SHP77 (cell line): ENCODE measurements around the gene TMEM170B.

Experiments used
- DNase-seq, 2 experiments: peaks; one replicate each; lab custom pipeline; 2025; lab: John Stamatoyannopoulos, UW

The TMEM170B gene

DNA sequence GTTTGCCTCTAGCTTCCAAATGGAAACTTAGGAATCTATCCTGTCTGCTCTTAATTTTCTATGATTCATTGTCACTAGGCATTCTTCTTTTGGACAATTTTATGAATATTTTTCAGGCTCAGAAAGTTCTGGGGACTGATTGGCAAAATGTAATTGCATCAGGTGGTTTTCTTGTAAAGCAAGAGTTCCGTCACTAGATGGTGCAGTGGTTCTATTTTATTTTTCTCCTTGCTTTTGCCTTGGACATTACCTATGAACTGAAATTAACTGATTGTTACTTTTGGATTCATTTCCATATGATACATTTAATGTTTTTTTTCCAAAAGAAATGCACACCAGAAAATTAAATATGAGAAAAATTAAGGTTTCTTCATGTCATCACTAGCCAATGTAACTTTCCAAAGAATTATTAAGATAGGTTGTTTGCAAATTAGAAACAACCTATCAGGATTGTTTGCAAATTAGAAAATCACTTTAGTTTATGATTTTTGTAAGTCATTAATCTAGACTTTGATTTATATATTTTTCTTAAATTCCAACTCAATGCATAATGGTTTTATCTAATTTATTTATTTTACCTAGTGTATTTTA is 48.0 kb downstream of the TMEM170B start:
- DNase-seq: peak in 1 of 2 experiments; percentile 26

DNA sequence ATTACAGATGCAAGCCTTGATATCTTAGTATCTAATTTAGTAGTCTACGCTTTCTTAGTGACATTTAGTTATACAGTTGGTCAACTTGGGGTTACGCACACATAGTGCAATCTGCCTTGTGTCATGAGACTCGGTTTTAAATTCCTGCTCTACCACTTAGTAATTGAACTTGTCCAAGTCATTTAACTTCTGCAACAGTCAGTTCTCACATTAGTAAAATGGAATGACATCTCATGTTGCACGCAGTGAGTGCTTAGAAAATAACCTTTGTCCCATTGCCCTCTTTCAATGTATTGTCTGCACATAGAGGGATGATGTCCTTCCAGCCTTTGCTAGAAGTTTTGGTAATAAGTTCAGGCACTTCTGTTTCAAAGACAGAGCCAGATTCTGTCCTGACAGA is 48.6 kb downstream of the TMEM170B start:
- DNase-seq: no peak

DNA sequence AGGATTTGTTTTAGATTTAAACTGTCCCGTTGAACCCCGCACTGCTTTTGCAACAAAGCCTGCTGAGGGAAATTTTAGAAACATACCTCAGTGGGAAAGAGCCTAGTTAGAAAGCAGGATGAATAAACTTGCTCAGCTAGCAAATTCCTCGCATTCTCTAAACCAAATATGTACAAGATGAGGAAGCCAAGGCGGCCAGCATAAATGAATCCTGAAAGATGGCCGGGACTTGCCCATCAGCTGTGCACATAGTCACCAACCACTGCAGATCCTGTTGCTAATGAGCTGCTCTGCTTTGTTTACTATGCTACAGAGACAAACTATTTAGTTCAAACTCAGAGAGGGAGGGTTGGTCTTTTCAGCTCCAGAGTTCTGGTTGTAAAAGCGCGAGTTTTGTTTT is 49.0 kb downstream of the TMEM170B start:
- no peak for DNase-seq

DNA sequence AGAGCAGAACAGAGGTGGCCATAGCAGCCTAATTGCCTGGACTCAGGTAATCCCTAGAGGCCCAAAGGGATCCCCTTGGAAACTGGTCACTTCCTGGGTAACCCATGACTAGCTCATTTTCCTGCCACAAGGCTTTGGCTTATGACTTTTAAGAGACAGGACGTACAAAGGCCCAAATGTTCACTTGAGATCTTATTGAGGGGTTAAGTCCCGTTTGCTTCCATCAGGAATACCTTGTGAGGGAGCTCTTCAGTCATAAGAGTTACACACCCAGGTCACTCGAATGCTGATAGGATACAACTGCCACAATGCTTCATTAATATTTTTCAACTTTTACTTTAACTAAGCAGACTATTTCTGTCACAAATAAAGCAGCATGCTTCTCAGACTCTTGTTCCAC is 51.7 kb downstream of the TMEM170B start:
- no peak for DNase-seq

- no peak for DNase-seq
These were observed 54.9 kb downstream of the TMEM170B start for GRCh38 chr6:11592294-11592906.

DNA sequence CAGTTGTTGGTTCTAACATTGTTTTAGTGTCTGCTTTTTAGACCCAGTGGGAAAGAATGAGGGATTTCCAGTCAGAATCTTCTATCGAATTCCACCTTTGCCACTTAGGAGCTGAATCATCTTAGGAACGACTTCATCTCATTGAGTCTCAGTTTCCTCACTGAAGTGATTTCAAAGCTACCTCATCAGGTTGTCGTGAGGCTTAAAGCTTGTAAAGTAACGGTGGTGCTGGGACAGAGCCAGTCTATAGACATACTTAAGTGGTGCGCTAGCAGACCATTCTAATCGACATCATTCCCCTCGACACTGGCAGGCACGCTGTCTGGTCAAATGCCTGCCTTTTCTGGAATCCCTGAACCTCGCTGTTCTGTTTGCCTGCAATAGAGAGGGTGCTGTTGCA is 55.5 kb downstream of the TMEM170B start:
- no peak for DNase-seq

DNA sequence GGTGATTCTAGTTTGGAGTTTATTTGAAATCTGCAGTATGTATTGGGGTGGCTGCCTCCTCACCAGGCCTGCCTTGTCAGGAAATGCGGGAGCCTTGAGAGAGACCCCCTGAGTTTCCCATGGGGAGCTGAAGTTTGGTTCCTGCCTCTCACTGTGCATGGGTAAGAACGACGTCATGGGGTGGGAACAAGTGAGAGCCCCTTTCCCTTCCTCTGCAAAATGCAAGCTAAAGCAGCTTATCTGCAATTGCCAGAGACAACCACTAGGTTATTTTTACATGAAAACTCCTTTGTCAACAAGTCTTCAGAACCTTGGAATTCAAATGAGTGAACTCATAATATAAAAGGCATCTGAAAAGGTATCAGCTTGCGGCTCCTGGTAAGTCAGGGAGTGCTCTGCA is 58.4 kb downstream of the TMEM170B start:
- no peak for DNase-seq

GRCh38 chr6:11596640-11597237 is 59.2 kb downstream of the TMEM170B start:
- DNase-seq: no peak

GRCh38 chr6:11598687-11599086 is 61.1 kb downstream of the TMEM170B start:
- no peak for DNase-seq

GRCh38 chr6:11600251-11600650 is 62.7 kb downstream of the TMEM170B start:
- no peak for DNase-seq

- DNase-seq: no peak
These were observed 64.4 kb downstream of the TMEM170B start for GRCh38 chr6:11601776-11602605.

GRCh38 chr6:11604215-11604614 is 66.7 kb downstream of the TMEM170B start:
- no peak for DNase-seq

DNA sequence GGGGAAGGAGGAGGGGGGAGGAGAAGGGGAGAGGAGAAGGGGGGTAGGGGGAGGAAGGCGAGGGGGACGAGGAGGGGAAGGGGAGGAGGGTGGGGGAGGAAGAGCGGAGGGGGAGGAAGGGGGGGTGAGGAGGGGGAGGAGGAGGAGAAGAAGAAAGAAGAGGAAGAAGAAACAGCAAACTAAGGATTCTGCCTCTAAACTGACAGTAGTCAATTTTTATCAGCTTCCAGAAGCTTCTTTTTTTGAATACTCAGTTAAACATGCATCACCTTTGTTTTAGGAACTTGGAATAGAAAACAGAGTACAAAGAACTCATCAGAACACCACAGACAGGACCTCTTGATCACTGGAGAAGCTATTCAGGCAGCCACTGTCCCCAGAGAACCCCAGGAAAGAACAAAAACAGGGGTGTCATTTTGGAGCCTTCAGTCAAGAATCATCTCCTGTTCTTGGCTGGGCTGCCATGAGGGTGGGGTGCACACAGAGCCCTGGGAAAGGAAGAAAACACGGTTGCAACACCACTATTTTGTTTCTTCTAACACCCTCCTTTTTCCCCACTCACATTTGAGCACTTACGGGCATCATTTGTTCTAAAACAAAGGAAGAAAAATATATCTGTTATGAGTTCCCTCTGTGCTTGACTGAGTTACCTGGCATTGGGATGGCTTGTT is 67.4 kb downstream of the TMEM170B start:
- no peak for DNase-seq

DNA sequence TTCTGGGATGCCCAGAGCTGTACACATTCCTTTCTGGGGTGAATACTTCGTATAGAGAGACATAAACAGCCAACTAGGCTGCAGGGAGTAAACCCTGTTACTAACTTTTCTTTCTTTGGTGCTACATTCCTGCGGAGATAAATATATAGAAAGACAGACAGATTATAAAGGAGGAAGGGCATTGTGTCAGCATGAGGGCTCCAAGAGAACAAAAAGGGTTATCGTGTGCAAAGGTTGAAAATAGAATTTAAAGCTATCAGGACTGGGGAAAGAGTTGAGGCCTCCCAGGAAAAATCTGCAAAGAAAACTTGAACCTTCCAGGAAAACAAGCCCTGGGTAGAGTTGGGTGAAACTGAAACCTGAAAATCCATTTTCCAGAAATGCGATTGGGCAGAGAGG is 68.0 kb downstream of the TMEM170B start:
- DNase-seq: no peak

DNA sequence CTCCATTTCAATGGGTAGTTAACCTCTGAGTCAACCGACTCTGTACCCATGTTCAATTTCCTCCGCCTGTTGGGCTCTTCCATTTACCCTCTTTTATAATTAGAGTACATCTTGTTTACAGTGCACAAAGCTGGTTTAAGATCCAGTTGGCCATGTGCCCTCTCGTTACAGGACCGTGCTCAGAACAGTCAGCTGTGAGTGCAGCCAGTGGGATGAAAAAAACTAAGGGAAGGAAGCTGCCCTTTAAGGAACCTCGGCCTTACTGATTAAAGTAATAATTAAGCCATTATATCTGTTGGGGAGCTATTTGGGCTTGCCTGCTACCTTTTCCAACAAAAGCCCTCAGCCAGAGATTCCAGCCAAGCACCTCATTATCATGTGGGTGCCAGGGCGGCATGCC is 68.8 kb downstream of the TMEM170B start:
- DNase-seq: no peak

GRCh38 chr6:11607383-11607782 is 69.8 kb downstream of the TMEM170B start:
- no peak for DNase-seq

DNA sequence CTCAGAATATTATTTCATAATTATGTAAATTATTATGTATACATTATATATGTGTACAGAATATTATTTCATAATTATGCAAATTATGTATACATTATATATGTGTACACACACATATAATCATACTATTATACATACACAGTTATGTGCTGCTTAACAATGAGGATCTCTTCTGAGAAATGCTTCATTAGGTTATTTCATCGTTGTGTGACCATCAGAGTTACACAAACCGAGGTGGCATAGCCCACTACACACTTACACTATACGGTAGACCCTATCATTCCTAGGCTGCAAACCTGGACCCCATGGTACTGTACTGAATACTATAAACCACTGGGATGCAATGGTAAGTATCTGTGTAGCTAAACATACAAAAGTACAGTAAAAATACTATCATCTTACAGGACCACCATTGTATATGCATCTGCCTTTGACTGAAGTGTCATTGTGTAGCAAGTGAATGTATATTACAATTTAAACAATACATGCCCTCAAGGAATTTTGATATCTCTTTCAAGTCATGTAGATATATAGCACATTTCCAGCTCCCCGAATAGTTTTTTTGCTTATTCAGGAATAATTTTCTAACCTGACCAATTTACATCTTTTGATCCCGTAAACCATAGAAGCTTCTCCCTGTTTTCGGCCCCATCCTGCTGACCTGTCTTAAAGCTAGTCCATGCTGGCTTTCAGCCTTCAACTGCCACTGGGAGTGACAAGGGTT is 71.2 kb downstream of the TMEM170B start:
- DNase-seq: no peak

- DNase-seq: no peak
These were observed 71.9 kb downstream of the TMEM170B start for GRCh38 chr6:11609324-11610071.

DNA sequence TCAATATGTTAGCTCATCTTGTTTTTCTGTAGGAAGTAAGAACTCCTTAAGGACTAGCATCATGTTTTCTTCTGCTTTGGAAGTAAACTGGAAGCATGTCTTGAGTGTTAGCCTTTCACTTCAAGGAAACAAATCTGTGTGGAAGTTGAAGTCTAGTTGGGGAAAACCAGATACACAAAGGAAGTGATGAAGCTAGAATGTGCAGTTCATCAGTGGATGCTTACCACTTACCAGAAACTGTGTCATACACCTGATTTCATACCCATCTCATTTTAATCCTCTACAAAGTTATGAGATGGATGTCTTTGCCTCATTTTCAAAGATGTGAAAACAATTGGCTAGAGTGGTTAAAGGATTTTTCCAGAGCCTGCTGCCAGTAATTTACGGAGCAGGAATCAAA is 75.8 kb downstream of the TMEM170B start:
- DNase-seq: no peak

DNA sequence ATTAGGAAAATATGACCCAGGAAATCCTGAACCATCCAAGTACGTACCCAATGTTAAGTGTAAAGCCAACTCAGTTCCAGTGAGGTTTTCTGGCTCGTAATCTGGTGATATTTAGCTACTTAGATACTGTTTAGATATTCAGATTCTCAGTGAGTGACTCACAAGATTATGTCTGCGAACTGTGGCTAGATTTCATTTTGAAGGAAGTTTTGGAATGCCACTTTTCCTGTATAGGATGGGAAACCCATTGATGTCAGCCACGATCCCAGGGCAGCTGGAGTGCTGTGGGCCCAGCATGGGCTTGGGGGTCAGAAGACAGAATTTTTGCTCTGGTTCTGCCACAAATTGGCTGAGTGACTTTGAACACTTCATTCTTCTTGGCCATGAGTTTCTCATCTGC is 76.3 kb downstream of the TMEM170B start:
- DNase-seq: no peak
